ENCODE results near the gene PLCG2.

PLCG2 gene

DNA sequence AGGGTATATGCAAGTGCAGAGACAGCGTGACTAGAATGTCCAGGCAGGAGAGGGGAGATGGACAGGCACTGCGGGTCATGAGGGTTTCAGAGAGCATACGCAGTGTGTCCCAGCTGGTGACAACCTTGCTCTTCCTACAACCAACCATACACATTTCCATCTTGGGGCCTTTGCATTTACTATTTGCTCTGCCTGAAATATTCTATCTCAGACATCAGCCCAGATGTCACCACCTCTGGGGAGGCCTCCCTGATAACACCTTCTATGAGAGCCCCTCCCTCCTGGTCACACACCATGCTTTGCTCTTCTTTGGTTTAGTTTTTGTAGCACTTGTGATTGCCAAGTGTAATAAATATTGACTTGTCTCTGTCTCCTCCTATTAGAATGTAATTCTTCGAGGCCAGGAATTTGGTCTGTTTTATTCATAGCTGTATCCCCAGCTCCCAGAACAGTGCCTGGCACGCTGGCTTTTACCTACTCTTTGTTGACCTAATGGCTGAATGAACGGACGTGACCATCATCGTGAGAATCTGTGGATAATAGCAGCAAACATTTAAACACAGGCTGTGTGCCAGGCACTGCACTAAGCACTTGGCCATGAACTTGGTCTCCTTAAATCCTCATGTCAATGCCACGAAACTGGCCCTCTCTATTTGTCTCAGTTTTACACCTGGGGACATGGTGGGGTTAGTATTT lies 51.9 kb downstream of the PLCG2 start:
- no peak for TF ChIP-seq Cebpa-rat (IDR thresholded peaks at IDR 0.05)
- Histone ChIP-seq H3K36me3 (peaks cover 0 to 25% (median 0%) of the 10 kb centered on the region in 11 experiments; a peak in 5 of 22 replicates), H4K20me1 (peaks cover 0 to 27% (median 0%) of the 10 kb centered on the region in 11 experiments; a peak in 3 of 22 replicates), H3K9me3 (replicated peaks in 1 of 11) (no peaks in the 10 kb centered on the region), H3K27me3 (no peaks in the 10 kb centered on the region), H3K9ac (peak overlapping the region; percentile 46 to 93 (median 86); a peak in 21 of 22 replicates), H3K4me1 (peaks cover 94 to 100% (median 100%) of the 10 kb centered on the region in 10 experiments), H3K4me2 (peak overlapping the region; percentile 86 to 99 (median 96)), H3K4me3 (peak overlapping the region in 9 of 10 experiments; percentile 18 to 66 (median 51); a peak in 15 of 20 replicates), H3K27ac (peak overlapping the region; percentile 63 to 99 (median 97))

- peak in 10 of 11 experiments; percentile 93 to 99 (median 98); a peak in 20 of 22 replicates for TF ChIP-seq Cebpa-rat (IDR thresholded peaks at IDR 0.05)
- H3K36me3 ChIP-seq, result peaks cover 0 to 18% (median 0%) of the 10 kb centered on the region in 11 experiments; a peak in 5 of 22 replicates
- peak overlapping the region; percentile 63 to 99 (median 97) for H3K27ac ChIP-seq
- peaks cover 0 to 32% (median 0%) of the 10 kb centered on the region in 11 experiments; a peak in 4 of 22 replicates for H4K20me1 ChIP-seq
- peak overlapping the region; percentile 86 to 99 (median 96) for H3K4me2 ChIP-seq
- H3K9ac ChIP-seq, result peak overlapping the region; percentile 46 to 93 (median 86); a peak in 21 of 22 replicates
- H3K27me3 ChIP-seq, result no peaks in the 10 kb centered on the region
- no peaks in the 10 kb centered on the region for H3K9me3 ChIP-seq (replicated peaks in 1 of 11)
- H3K4me1 ChIP-seq, result peaks cover 99 to 100% (median 100%) of the 10 kb centered on the region in 10 experiments
- H3K4me3 ChIP-seq, result peak overlapping the region in 9 of 10 experiments; percentile 18 to 66 (median 51); a peak in 16 of 20 replicates
Measured at GRCh38 chr16:81831722-81832126, 52.6 kb downstream of the PLCG2 start.

DNA sequence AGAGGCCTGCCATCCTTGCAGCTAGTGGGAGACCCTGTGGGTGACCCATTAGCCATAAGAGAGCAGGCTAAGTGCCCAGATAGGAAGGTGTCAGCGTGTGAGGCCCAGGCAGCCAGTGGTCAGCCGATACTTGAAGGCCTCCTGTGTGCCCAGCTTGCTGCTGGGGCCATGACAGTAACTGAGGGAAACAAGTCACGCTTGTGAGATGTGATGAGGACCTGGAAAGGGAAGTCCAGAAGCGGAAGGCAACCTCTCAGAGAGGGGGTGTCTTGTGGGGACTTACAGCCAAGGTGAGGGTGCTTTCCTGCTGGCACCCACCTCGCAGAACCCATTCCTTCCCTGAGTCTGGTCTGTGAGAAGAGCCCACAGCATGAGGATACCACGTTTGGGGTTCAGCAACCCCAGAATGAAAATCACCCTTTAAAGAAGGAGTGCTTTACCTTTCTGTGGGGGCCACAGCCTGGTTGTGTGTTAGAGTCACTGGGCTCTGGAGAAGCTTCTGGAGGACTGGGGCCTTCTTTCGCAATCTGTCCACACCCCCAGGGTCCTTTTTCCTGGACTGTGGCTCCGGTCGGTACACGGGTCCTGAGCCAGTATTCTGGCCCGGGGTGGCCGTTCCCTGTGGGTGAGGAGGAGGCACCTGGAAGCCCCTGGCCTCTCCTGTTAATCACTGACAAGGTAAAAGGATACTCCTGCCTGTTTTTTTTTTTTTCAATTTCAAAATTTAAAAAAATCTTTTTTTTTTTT lies 53.9 kb downstream of the PLCG2 start:
- peak overlapping the region in 9 of 11 experiments; percentile 79 to 93 (median 87); a peak in 17 of 22 replicates for H3K9ac ChIP-seq
- peaks cover 0 to 38% (median 0%) of the 10 kb centered on the region in 11 experiments; a peak in 5 of 22 replicates for H4K20me1 ChIP-seq
- peak overlapping the region in 4 of 10 experiments; percentile 8 to 66 (median 52); a peak in 4 of 20 replicates for H3K4me3 ChIP-seq
- no peaks in the 10 kb centered on the region for H3K9me3 ChIP-seq (replicated peaks in 1 of 11)
- H3K4me2 ChIP-seq, result peak overlapping the region; percentile 86 to 99 (median 96)
- peak overlapping the region; percentile 27 to 99 (median 97); a peak in 21 of 22 replicates for H3K27ac ChIP-seq
- peaks cover 0 to 10% (median 0%) of the 10 kb centered on the region in 11 experiments; a peak in 1 of 22 replicates for H3K36me3 ChIP-seq
- peak in 3 of 11 experiments; percentile 38 to 59 (median 43); a peak in 4 of 22 replicates for TF ChIP-seq Cebpa-rat (IDR thresholded peaks at IDR 0.05)
- H3K27me3 ChIP-seq, result no peaks in the 10 kb centered on the region
- H3K4me1 ChIP-seq, result peaks cover 99 to 100% (median 100%) of the 10 kb centered on the region in 10 experiments

- Histone ChIP-seq H3K4me2 (peak overlapping the region; percentile 86 to 99 (median 96)), H4K20me1 (peaks cover 0 to 45% (median 0%) of the 10 kb centered on the region in 11 experiments; a peak in 5 of 22 replicates), H3K9ac (peak overlapping the region in 5 of 11 experiments; percentile 7 to 88 (median 88); a peak in 7 of 22 replicates), H3K27me3 (no peaks in the 10 kb centered on the region), H3K4me1 (peaks cover 99 to 100% (median 100%) of the 10 kb centered on the region in 10 experiments), H3K36me3 (peaks cover 0 to 10% (median 0%) of the 10 kb centered on the region in 11 experiments; a peak in 1 of 22 replicates), H3K9me3 (replicated peaks in 1 of 11) (no peaks in the 10 kb centered on the region), H3K27ac (peak overlapping the region in 9 of 11 experiments; percentile 95 to 99 (median 98); a peak in 17 of 22 replicates), H3K4me3 (no peak overlapping the region)
- no peak for TF ChIP-seq Cebpa-rat (IDR thresholded peaks at IDR 0.05)
Measured at GRCh38 chr16:81833751-81834150, 54.7 kb downstream of the PLCG2 start.

DNA sequence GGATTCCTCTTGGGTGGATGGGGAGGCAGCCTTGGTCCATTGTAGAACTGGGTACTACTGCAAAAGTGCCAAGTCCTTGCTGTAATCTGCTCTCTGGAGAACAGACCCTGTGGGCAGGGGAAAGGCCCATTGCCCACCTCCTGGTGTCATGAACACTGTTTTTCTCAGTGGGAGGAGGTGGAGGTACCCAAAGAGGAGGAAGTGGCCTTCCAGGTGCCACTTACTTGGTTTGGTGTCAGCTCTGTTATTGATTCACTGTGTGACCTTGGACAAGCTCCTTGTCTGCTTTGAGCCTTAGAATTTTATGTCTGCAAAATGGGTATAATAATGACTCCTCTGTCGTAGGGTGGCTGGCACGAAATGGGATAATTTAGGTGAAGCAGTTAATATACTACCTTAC lies 55.8 kb downstream of the PLCG2 start:
- peaks cover 0 to 3% (median 0%) of the 10 kb centered on the region in 11 experiments; a peak in 1 of 22 replicates for H3K9me3 ChIP-seq (replicated peaks in 1 of 11)
- H3K9ac ChIP-seq, result peak overlapping the region in 7 of 11 experiments; percentile 7 to 87 (median 31); a peak in 5 of 22 replicates
- peak overlapping the region in 9 of 11 experiments; percentile 95 to 99 (median 98); a peak in 17 of 22 replicates for H3K27ac ChIP-seq
- H3K4me2 ChIP-seq, result peak overlapping the region; percentile 53 to 99 (median 96)
- H3K27me3 ChIP-seq, result no peaks in the 10 kb centered on the region
- peaks cover 0 to 54% (median 0%) of the 10 kb centered on the region in 11 experiments; a peak in 5 of 22 replicates for H4K20me1 ChIP-seq
- H3K4me3 ChIP-seq, result no peak overlapping the region
- H3K4me1 ChIP-seq, result peaks cover 97 to 100% (median 99%) of the 10 kb centered on the region in 10 experiments
- peaks cover 0 to 10% (median 0%) of the 10 kb centered on the region in 11 experiments; a peak in 2 of 22 replicates for H3K36me3 ChIP-seq
- TF ChIP-seq Cebpa-rat (IDR thresholded peaks at IDR 0.05), result no peak

- Histone ChIP-seq H3K27me3 (no peaks in the 10 kb centered on the region), H3K4me2 (peak overlapping the region; percentile 56 to 99 (median 94)), H3K4me1 (peaks cover 97 to 100% (median 99%) of the 10 kb centered on the region in 10 experiments), H4K20me1 (peaks cover 0 to 70% (median 0%) of the 10 kb centered on the region in 11 experiments; a peak in 5 of 22 replicates), H3K4me3 (peak overlapping the region in 5 of 10 experiments; percentile 13 to 47 (median 19); a peak in 5 of 20 replicates), H3K9ac (peak overlapping the region in 9 of 11 experiments; percentile 39 to 63 (median 56); a peak in 16 of 22 replicates), H3K27ac (peak overlapping the region in 10 of 11 experiments; percentile 14 to 99 (median 96); a peak in 19 of 22 replicates), H3K36me3 (peaks cover 0 to 10% (median 0%) of the 10 kb centered on the region in 11 experiments; a peak in 2 of 22 replicates), H3K9me3 (replicated peaks in 1 of 11) (peaks cover 0 to 11% (median 0%) of the 10 kb centered on the region in 11 experiments; a peak in 3 of 22 replicates)
- TF ChIP-seq Cebpa-rat (IDR thresholded peaks at IDR 0.05), result no peak
Measured at GRCh38 chr16:81836279-81837054, 57.4 kb downstream of the PLCG2 start.

DNA sequence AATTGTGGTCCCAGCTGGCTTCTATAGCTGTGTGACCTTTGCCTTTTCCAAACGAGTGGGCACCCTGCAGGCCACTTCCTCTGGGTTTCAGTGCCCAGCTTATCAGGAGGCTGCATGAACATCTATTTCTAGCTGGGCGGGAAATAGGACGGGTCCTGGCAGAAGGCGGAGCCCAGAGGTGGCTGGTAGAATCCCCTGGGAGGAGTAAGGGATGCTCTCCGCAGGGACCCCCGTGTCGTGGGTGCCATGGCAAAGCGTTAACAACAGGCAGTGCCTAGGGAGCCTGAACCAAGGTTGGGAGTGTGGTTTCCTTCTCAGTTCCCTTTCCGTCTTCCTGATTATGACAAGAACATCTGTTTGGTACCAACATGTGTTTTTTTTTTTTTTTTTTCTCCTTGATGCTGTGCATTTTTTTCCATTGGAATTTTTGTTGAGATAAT lies 58.2 kb downstream of the PLCG2 start:
- Histone ChIP-seq H4K20me1 (peaks cover 0 to 79% (median 0%) of the 10 kb centered on the region in 11 experiments; a peak in 7 of 22 replicates), H3K4me2 (peak overlapping the region; percentile 56 to 99 (median 94)), H3K4me3 (peak overlapping the region in 7 of 10 experiments; percentile 4 to 47 (median 14); a peak in 11 of 20 replicates), H3K27ac (peak overlapping the region in 10 of 11 experiments; percentile 14 to 99 (median 96); a peak in 20 of 22 replicates), H3K9me3 (replicated peaks in 1 of 11) (peaks cover 0 to 11% (median 0%) of the 10 kb centered on the region in 11 experiments; a peak in 3 of 22 replicates), H3K4me1 (peaks cover 98 to 100% (median 100%) of the 10 kb centered on the region in 10 experiments), H3K27me3 (no peaks in the 10 kb centered on the region), H3K9ac (peak overlapping the region in 9 of 11 experiments; percentile 39 to 63 (median 56); a peak in 17 of 22 replicates), H3K36me3 (peaks cover 0 to 10% (median 0%) of the 10 kb centered on the region in 11 experiments; a peak in 2 of 22 replicates)
- TF ChIP-seq Cebpa-rat (IDR thresholded peaks at IDR 0.05), result no peak

All from BLaER1 treated with 17β-estradiol and CSF1 and Interleukin-3, amounts not matched to agents 10 nM and 100 nM (cell line).